ENCODE measurements around the gene MATN3. TPM values are rescaled to one million over a fixed set of nuclear protein-coding genes. Genes with fewer than 3 reads are reported as not detected.

MATN3 gene
- total and polyA plus RNA-seq, 2 of the 13 experiments (the other 11 are each of a cell fraction or from before 2014, with no cell fraction given) = 36.1 to 208 TPM

DNA sequence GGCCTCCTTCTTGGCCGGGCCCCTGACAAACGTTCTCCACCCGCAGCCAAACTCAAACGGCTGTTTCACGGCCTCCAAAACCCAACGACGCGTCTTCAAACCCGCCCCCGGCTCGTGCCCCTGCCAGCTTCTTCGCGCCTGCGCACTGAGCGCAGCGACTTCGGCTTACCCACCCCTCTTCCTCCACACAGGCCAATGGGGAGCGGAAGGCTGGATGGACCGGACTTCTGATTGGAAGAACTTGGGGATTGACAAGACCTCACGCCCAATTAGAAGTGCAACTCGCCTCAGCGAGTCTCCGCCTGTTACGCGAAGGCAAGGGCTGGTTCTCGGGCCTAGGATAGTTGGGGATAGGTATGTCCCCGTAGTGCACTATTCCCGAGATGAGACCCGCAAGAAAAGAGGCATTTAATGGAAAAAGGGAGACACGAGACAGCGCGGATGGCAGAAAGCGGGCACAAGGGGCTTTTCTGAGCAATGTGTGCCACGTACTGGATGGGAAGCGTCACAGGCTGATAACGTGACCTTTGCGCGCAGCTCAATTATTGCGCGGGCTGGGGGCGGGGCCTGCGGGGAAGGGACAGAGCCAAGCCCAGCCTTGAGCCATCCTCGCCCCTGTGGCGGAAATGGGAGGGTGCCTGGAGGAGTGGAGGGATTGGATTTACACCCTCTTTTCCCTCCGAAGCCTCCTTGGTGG is 39.2 kb upstream of the MATN3 start, which contains the start of gene LAPTM4A (continued):
- TF ChIP-seq ZNF17 (CRISPR knock-in tag; IDR thresholded peaks at IDR 0.05) (no peak), ZNF543 (CRISPR knock-in tag; IDR thresholded peaks at IDR 0.05) (peak; percentile 88), ZNF333 (CRISPR knock-in tag; IDR thresholded peaks at IDR 0.05; ENCODE audit: borderline replicate concordance) (no peak), GPN1 (CRISPR knock-in tag; IDR thresholded peaks at IDR 0.05; ENCODE audit: borderline replicate concordance) (no peak; the same call in 1 of the 2 replicates), TP53 (CRISPR knock-in tag; conservative IDR thresholded peaks at IDR 0.05) (0 out of 2 replicates have a peak, but pooled peaks have one; percentile 69), MLLT10 (CRISPR knock-in tag; IDR thresholded peaks at IDR 0.05) (no peak), ZNF317 (CRISPR knock-in tag; IDR thresholded peaks at IDR 0.05) (peak; percentile 64; the same call in 1 of the 2 replicates), ZMYM4 (CRISPR knock-in tag; IDR thresholded peaks at IDR 0.05) (peak; percentile 98), ZNF577 (CRISPR knock-in tag; IDR thresholded peaks at IDR 0.05; ENCODE audit: borderline replicate concordance, low read depth) (no peak), ADNP (CRISPR knock-in tag; IDR thresholded peaks at IDR 0.05) (no peak), CEBPB (IDR thresholded peaks at IDR 0.05; ENCODE audit: borderline replicate concordance, low read depth, low read length) (peak; percentile 73), ZNF24 (IDR thresholded peaks at IDR 0.05) (no peak), CBX2 (IDR thresholded peaks at IDR 0.05; ENCODE audit: low read depth, low read length) (no peak; the same call in 1 of the 2 replicates), CBX2 (CRISPR knock-in tag; IDR thresholded peaks at IDR 0.05; ENCODE audit: low read depth) (no peak; the same call in 1 of the 2 replicates), ZNF782 (CRISPR knock-in tag; IDR thresholded peaks at IDR 0.05; ENCODE audit: borderline replicate concordance) (peak; percentile 69; the same call in 1 of the 2 replicates)
- TF ChIP-seq, protein P1, sequence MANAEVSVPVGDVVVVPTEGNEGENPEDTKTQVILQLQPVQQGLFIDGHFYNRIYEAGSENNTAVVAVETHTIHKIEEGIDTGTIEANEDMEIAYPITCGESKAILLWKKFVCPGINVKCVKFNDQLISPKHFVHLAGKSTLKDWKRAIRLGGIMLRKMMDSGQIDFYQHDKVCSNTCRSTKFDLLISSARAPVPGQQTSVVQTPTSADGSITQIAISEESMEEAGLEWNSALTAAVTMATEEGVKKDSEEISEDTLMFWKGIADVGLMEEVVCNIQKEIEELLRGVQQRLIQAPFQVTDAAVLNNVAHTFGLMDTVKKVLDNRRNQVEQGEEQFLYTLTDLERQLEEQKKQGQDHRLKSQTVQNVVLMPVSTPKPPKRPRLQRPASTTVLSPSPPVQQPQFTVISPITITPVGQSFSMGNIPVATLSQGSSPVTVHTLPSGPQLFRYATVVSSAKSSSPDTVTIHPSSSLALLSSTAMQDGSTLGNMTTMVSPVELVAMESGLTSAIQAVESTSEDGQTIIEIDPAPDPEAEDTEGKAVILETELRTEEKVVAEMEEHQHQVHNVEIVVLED (CRISPR knock-in tag; IDR thresholded peaks at IDR 0.05; ENCODE audit: borderline replicate concordance) = peak; percentile 93
- TF ChIP-seq, protein P2, sequence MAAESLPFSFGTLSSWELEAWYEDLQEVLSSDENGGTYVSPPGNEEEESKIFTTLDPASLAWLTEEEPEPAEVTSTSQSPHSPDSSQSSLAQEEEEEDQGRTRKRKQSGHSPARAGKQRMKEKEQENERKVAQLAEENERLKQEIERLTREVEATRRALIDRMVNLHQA (CRISPR knock-in tag; IDR thresholded peaks at IDR 0.05) = no peak; the same call in 1 of the 2 replicates
- TF ChIP-seq, protein P3, sequence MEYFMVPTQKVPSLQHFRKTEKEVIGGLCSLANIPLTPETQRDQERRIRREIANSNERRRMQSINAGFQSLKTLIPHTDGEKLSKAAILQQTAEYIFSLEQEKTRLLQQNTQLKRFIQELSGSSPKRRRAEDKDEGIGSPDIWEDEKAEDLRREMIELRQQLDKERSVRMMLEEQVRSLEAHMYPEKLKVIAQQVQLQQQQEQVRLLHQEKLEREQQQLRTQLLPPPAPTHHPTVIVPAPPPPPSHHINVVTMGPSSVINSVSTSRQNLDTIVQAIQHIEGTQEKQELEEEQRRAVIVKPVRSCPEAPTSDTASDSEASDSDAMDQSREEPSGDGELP (IDR thresholded peaks at IDR 0.05; ENCODE audit: borderline replicate concordance, low read depth) = peak; percentile 55; the same call in 1 of the 2 replicates
- TF ChIP-seq, protein P4, sequence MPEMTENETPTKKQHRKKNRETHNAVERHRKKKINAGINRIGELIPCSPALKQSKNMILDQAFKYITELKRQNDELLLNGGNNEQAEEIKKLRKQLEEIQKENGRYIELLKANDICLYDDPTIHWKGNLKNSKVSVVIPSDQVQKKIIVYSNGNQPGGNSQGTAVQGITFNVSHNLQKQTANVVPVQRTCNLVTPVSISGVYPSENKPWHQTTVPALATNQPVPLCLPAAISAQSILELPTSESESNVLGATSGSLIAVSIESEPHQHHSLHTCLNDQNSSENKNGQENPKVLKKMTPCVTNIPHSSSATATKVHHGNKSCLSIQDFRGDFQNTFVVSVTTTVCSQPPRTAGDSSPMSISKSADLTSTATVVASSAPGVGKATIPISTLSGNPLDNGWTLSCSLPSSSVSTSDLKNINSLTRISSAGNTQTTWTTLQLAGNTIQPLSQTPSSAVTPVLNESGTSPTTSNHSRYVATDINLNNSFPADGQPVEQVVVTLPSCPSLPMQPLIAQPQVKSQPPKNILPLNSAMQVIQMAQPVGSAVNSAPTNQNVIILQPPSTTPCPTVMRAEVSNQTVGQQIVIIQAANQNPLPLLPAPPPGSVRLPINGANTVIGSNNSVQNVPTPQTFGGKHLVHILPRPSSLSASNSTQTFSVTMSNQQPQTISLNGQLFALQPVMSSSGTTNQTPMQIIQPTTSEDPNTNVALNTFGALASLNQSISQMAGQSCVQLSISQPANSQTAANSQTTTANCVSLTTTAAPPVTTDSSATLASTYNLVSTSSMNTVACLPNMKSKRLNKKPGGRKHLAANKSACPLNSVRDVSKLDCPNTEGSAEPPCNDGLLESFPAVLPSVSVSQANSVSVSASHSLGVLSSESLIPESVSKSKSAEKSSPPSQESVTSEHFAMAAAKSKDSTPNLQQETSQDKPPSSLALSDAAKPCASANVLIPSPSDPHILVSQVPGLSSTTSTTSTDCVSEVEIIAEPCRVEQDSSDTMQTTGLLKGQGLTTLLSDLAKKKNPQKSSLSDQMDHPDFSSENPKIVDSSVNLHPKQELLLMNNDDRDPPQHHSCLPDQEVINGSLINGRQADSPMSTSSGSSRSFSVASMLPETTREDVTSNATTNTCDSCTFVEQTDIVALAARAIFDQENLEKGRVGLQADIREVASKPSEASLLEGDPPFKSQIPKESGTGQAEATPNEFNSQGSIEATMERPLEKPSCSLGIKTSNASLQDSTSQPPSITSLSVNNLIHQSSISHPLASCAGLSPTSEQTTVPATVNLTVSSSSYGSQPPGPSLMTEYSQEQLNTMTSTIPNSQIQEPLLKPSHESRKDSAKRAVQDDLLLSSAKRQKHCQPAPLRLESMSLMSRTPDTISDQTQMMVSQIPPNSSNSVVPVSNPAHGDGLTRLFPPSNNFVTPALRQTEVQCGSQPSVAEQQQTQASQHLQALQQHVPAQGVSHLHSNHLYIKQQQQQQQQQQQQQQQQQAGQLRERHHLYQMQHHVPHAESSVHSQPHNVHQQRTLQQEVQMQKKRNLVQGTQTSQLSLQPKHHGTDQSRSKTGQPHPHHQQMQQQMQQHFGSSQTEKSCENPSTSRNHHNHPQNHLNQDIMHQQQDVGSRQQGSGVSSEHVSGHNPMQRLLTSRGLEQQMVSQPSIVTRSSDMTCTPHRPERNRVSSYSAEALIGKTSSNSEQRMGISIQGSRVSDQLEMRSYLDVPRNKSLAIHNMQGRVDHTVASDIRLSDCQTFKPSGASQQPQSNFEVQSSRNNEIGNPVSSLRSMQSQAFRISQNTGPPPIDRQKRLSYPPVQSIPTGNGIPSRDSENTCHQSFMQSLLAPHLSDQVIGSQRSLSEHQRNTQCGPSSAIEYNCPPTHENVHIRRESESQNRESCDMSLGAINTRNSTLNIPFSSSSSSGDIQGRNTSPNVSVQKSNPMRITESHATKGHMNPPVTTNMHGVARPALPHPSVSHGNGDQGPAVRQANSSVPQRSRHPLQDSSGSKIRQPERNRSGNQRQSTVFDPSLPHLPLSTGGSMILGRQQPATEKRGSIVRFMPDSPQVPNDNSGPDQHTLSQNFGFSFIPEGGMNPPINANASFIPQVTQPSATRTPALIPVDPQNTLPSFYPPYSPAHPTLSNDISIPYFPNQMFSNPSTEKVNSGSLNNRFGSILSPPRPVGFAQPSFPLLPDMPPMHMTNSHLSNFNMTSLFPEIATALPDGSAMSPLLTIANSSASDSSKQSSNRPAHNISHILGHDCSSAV (CRISPR knock-in tag; IDR thresholded peaks at IDR 0.05; ENCODE audit: borderline replicate concordance) = 0 out of 2 replicates have a peak, but pooled peaks have one; percentile 56

Data from HepG2 (cell line).